ENCODE data around the gene COMMD4. TPM values are rescaled to one million over a fixed set of nuclear protein-coding genes. Genes with fewer than 3 reads are reported as not detected.
"Not testable (repeated sequence)": the region's sequence is repeated elsewhere in the genome, so short reads cannot be mapped to it uniquely, and the experiment has no call there.

COMMD4 gene
- total RNA-seq, 2 donors from 2014 or later = 35.3 to 43.8 TPM

DNA sequence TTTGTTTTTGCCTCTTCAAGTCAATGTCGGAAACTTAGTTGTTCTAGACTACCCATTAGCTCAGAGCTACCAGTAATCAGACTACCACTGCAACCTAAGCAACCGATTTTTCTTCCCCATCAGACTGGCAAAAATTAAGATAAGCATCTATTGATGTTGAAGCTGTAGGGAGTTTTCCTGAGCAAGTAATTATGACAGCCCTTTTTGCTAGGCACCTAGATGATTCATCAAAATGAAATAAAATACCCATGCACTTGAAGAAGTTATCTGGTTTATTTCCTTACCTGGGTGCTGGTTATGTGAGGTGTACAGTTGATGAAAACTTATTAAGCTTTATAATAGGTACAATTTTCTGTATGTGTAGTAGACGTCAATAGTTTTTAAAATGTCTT, 554 bp upstream of the COMMD4 start:
- 26 to 36% methylated on average over 3 of the region's 3 CpGs for WGBS, 2 donors
- ATAC-seq = no peak
- Histone ChIP-seq H3K27me3 (no peaks in the 10 kb centered on the region), H3K36me3 (replicated peaks in 1 of 2; ENCODE audit: insufficient read depth in 1 of 2, low read depth in 2 of 2) (peaks cover 0 to 2% of the 10 kb centered on the region in 2 donors), H3K27ac (peak overlapping the region in 3 of 4 donors; percentile 1 to 64 (median 60)), H3K4me1 (peaks cover 18% of the 10 kb centered on the region), H3K4me3 (peak overlapping the region; percentile 78 to 96), H3K9me3 (no peaks in the 10 kb centered on the region)
- DNase-seq = no peak
- intact Hi-C loops (cut with DNase I) = no loop called here
- TF ChIP-seq POLR2A (IDR thresholded peaks at IDR 0.05) = no peak
- TF ChIP-seq, protein P1, sequence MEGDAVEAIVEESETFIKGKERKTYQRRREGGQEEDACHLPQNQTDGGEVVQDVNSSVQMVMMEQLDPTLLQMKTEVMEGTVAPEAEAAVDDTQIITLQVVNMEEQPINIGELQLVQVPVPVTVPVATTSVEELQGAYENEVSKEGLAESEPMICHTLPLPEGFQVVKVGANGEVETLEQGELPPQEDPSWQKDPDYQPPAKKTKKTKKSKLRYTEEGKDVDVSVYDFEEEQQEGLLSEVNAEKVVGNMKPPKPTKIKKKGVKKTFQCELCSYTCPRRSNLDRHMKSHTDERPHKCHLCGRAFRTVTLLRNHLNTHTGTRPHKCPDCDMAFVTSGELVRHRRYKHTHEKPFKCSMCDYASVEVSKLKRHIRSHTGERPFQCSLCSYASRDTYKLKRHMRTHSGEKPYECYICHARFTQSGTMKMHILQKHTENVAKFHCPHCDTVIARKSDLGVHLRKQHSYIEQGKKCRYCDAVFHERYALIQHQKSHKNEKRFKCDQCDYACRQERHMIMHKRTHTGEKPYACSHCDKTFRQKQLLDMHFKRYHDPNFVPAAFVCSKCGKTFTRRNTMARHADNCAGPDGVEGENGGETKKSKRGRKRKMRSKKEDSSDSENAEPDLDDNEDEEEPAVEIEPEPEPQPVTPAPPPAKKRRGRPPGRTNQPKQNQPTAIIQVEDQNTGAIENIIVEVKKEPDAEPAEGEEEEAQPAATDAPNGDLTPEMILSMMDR (IDR thresholded peaks at IDR 0.05) = no peak

DNA sequence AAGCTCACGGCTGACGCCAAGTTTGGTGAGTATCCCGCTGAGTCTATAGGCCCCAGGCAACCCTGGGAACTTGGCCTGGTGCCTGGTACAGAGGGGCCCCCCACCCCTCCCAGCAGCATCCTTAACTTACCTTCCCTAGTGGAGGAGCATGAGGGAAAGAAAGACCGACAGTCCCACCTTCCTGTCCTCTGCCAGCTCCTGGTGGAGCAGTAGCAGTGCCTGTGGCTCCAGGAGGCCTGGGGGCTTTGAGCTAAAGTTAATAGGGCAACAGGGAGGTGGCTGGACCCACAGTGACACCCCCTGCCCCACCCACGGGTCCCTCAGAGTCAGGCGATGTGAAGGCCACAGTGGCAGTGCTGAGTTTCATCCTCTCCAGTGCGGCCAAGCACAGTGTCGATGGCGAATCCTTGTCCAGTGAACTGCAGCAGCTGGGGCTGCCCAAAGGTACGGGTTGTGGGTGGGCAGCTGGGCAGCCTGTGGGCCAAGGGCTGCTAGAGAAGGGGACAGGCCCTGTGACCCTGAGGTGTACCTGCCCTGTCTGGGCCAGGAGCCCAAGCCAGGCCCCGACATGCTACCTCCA, 2.9 kb downstream of the COMMD4 start:
- no peaks in the 10 kb centered on the region for H3K9me3 ChIP-seq
- H3K27me3 ChIP-seq = no peaks in the 10 kb centered on the region
- 89 to 94% methylated on average over 6 to 11 of the region's 11 CpGs for WGBS, 2 donors
- intact Hi-C loops (cut with DNase I) = no loop called here
- H3K36me3 ChIP-seq (replicated peaks in 1 of 2; ENCODE audit: insufficient read depth in 1 of 2, low read depth in 2 of 2) = peaks cover 0 to 2% of the 10 kb centered on the region in 2 donors
- H3K4me3 ChIP-seq = no peak overlapping the region
- H3K27ac ChIP-seq = no peak overlapping the region
- DNase-seq (no peak), ATAC-seq (no peak)
- H3K4me1 ChIP-seq = peaks cover 18% of the 10 kb centered on the region
- TF ChIP-seq, protein P1 (IDR thresholded peaks at IDR 0.05) = no peak
- TF ChIP-seq POLR2A (IDR thresholded peaks at IDR 0.05) = no peak

DNA sequence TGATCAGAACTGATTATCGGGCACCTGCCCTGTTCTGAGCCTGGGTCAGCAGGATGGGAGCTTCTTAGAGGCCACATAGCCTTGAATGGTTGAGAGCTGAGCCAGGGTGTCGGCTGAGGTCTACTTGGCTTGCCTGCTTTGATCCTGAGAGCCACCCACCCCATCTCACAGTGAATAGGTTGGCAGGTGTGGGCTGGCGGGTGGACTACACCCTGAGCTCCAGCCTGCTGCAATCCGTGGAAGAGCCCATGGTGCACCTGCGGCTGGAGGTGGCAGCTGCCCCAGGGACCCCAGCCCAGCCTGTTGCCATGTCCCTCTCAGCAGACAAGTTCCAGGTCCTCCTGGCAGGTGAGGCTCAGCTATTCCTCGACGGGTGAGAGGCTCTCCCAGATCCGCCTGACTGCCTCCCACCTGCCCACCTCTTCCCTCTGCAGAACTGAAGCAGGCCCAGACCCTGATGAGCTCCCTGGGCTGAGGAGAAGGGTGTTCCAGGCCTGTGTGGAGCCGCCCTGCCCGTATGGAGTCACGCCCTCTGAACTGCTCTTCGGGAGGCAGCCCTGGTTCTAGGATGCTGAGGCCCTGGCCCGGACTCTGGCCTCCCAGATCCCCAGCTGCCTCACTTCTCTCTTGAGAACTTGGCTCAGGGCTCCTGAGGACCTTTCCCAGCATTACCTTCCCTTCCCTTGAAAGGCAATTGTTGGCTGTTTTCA, 3.8 kb downstream of the COMMD4 start:
- no peak for DNase-seq
- WGBS, 2 donors = 89 to 92% methylated on average over 7 to 13 of the region's 13 CpGs
- Histone ChIP-seq H3K4me3 (no peak overlapping the region), H3K27ac (no peak overlapping the region), H3K4me1 (peaks cover 18% of the 10 kb centered on the region), H3K36me3 (replicated peaks in 1 of 2; ENCODE audit: insufficient read depth in 1 of 2, low read depth in 2 of 2) (peaks cover 0 to 2% of the 10 kb centered on the region in 2 donors), H3K27me3 (no peaks in the 10 kb centered on the region), H3K9me3 (no peaks in the 10 kb centered on the region)
- intact Hi-C loops (cut with DNase I) = no loop called here
- ATAC-seq = no peak
- no peak for TF ChIP-seq POLR2A (IDR thresholded peaks at IDR 0.05)
- TF ChIP-seq, protein P1 (IDR thresholded peaks at IDR 0.05) = no peak

DNA sequence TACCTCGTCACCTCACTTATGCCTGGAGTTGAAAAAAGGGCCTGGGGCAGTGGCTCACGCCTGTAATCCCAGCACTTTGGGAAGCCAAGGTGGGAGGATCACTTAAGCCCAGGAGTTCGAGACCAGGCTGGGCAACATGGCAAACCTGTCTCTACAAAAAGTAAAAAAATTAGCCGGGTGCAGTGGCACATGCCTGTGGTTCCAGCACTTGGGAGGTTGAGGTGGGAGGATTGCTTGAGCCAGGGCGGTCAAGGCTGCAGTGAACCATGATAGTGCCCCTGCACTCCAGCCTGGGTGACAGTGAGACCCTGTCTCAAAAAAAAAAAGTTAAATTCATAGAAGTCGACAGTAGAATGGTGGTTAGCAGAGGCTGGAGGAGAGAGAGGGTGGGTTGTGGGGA, 6.4 kb downstream of the COMMD4 start:
- no peaks in the 10 kb centered on the region for H3K27me3 ChIP-seq
- intact Hi-C loops (cut with DNase I) = no loop called here
- ATAC-seq (no peak), DNase-seq (no peak)
- 80 to 82% methylated on average over 6 of the region's 6 CpGs for WGBS, 2 donors
- TF ChIP-seq, protein P1 (IDR thresholded peaks at IDR 0.05) = no peak
- no peak for TF ChIP-seq POLR2A (IDR thresholded peaks at IDR 0.05)
- peaks cover 5% of the 10 kb centered on the region for H3K4me1 ChIP-seq
- no peaks in the 10 kb centered on the region for H3K9me3 ChIP-seq
- H3K27ac ChIP-seq = no peak overlapping the region
- H3K36me3 ChIP-seq (replicated peaks in 1 of 2; ENCODE audit: insufficient read depth in 1 of 2, low read depth in 2 of 2) = peaks cover 0 to 2% of the 10 kb centered on the region in 2 donors
- H3K4me3 ChIP-seq = no peak overlapping the region

DNA sequence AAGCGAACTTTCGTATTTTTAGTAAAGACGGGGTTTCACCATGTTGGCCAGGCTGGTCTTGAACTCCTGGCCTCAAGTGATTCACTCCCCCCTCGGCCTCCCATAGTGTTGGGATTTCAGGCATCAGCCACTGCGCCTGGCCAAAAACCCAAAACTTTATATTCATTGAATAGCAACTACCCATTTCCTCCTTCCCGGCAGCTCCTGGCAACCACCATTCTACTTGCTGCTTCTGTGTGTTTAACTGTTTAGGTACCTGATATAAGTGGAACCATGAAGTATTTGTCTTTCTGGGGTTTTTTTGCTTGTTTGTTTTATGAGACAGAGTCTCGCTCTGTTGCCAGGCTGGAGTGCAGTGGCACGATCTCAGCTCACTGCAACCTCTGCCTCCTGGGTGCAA, 8.1 kb downstream of the COMMD4 start:
- ATAC-seq; H3K4me3 ChIP-seq; H3K27me3 ChIP-seq; H3K36me3 ChIP-seq (replicated peaks in 1 of 2; ENCODE audit: insufficient read depth in 1 of 2, low read depth in 2 of 2); H3K9me3 ChIP-seq; H3K27ac ChIP-seq; intact Hi-C loops (cut with DNase I): not testable (repeated sequence)
- 40 to 63% methylated on average over 8 of the region's 8 CpGs for WGBS, 2 donors
- peak in 1 of 4 donors; percentile 28 for DNase-seq
- peaks cover 11% of the 10 kb centered on the region for H3K4me1 ChIP-seq
